Astrocyte (in vitro differentiated cells and primary cell): ENCODE measurements around the gene TYK2. TPM values are rescaled to one million over a fixed set of nuclear protein-coding genes. Genes with fewer than 3 reads are reported as not detected.

Experiments
- DNase-seq: peaks from one replicate; pipeline ENCODE4 v3.0.0-alpha.2; 2010; ENCODE audit warnings: low read depth
- FAIRE-seq: peaks from 2 replicates; lab custom pipeline; 2011; peaks lifted over from hg19 to GRCh38; lab: Jason Lieb, UNC
- H2AFZ ChIP-seq: 2 replicates; pipeline ENCODE4 v1.6.0; 2012; ENCODE audit warnings: low read depth, low read length, inconsistent platforms
- H3K27ac ChIP-seq: 2 replicates; pipeline ENCODE4 v1.5.1; 2011; ENCODE audit warnings: low read depth, low read length, inconsistent platforms
- H3K27me3 ChIP-seq: 2 replicates; pipeline ENCODE4 v1.6.0; 2011; ENCODE audit warnings: low read length, inconsistent platforms; ENCODE audit not compliant: insufficient read depth
- H3K36me3 ChIP-seq: 2 replicates; pipeline ENCODE4 v1.5.1; 2011; ENCODE audit warnings: low read length, inconsistent platforms; ENCODE audit not compliant: insufficient read depth
- H3K4me1 ChIP-seq: 2 replicates; pipeline ENCODE4 v1.5.1; 2011; ENCODE audit warnings: low read length, inconsistent platforms; ENCODE audit not compliant: insufficient read depth
- H3K4me2 ChIP-seq: 2 replicates; pipeline ENCODE4 v1.6.0; 2012; ENCODE audit warnings: low read length, inconsistent platforms
- H3K4me3 ChIP-seq: 2 replicates; pipeline ENCODE4 v1.5.1; 2011; ENCODE audit warnings: low read depth, mild to moderate bottlenecking, low read length, inconsistent platforms; ENCODE audit not compliant: insufficient read depth
- H3K79me2 ChIP-seq: 2 replicates; pipeline ENCODE4 v1.6.0; 2012; ENCODE audit warnings: mild to moderate bottlenecking, low read length, inconsistent platforms; ENCODE audit not compliant: insufficient read depth
- H3K9ac ChIP-seq: 2 replicates; pipeline ENCODE4 v1.6.0; 2012; ENCODE audit warnings: mild to moderate bottlenecking, low read length, inconsistent platforms
- H3K9me3 ChIP-seq: 2 replicates; pipeline ENCODE4 v1.5.1; 2012; ENCODE audit warnings: low read depth, mild to moderate bottlenecking, low read length, inconsistent platforms; ENCODE audit not compliant: insufficient read depth
- H4K20me1 ChIP-seq: 2 replicates; pipeline ENCODE4 v1.6.0; 2012; ENCODE audit warnings: low read length, inconsistent platforms; ENCODE audit not compliant: insufficient read depth
- H3K27ac Mint-ChIP-seq: one replicate; pipeline ENCODE4 v1.8.0; 2021; ENCODE audit warnings: mild to moderate bottlenecking, mixed read lengths; ENCODE audit not compliant: unreplicated experiment
- H3K27me3 Mint-ChIP-seq: one replicate; pipeline ENCODE4 v1.8.0; 2021; ENCODE audit warnings: low read depth, mixed read lengths; ENCODE audit not compliant: unreplicated experiment
- H3K36me3 Mint-ChIP-seq: one replicate; pipeline ENCODE4 v1.8.0; 2021; ENCODE audit warnings: low read depth, mixed read lengths; ENCODE audit not compliant: unreplicated experiment
- H3K4me1 Mint-ChIP-seq: one replicate; pipeline ENCODE4 v1.8.0; 2021; ENCODE audit warnings: low read depth, mixed read lengths; ENCODE audit not compliant: unreplicated experiment
- H3K4me3 Mint-ChIP-seq: one replicate; pipeline ENCODE4 v1.8.0; 2021; ENCODE audit warnings: mild to moderate bottlenecking, moderate library complexity, mixed read lengths; ENCODE audit not compliant: unreplicated experiment
- H3K9me3 Mint-ChIP-seq: one replicate; pipeline ENCODE4 v1.8.0; 2021; ENCODE audit warnings: mild to moderate bottlenecking, mixed read lengths; ENCODE audit not compliant: unreplicated experiment
- EZH2 ChIP-seq: IDR thresholded peaks from 2 replicates; pipeline ENCODE4 v1.6.1; 2012; ENCODE audit warnings: mild to moderate bottlenecking, low read length, inconsistent platforms; ENCODE audit not compliant: insufficient read depth
- total RNA-seq: library from RNA; stranded (reverse); gene quantifications from 2 replicates; pipeline ENCODE4 v1.2.1, GENCODE V29; 2021
- TF ChIP-seq, protein P1 (sequence below): IDR thresholded peaks from 2 replicates; pipeline ENCODE4 v1.5.1; 2011; ENCODE audit warnings: low read depth, mild to moderate bottlenecking, inconsistent platforms, low read length, moderate library complexity; ENCODE audit not compliant: insufficient read depth

Gene TYK2
- total RNA-seq, 1 donor from 2014 or later = 76.5 TPM

DNA sequence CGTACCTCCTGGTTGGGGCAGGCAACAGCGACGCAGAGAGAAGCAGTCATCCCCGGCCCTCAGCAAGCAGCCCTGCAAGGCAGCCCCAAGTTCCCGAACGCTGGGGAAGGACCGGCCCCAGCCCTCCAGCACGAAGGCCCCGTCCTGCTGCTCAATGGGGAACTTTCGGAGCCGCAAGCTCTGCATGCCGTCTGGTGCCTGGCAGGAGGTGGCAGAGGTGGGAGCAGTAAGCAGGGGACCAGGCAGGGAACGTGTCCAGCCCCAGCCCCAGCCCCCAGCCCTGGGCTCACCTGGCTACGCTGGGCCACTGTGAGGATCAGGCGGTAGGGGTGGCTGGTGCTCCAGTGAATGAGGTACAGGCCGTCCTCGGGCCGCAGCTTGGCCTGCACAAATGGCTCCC, 18.1 kb downstream of the TYK2 start:
- no peak overlapping the region for H2AFZ ChIP-seq
- FAIRE-seq (no peak), DNase-seq (no peak)
- Mint-ChIP-seq H3K4me3 (no peak overlapping the region), H3K9me3 (no peaks in the 10 kb centered on the region), H3K27me3 (no peaks in the 10 kb centered on the region), H3K4me1 (no peaks in the 10 kb centered on the region), H3K27ac (no peak overlapping the region), H3K36me3 (peaks cover 26% of the 10 kb centered on the region)
- H3K4me1 ChIP-seq = peaks cover 9% of the 10 kb centered on the region
- no peak overlapping the region for H3K9ac ChIP-seq
- peaks cover 11% of the 10 kb centered on the region for H3K36me3 ChIP-seq
- H4K20me1 ChIP-seq = peaks cover 24% of the 10 kb centered on the region
- H3K9me3 ChIP-seq = no peaks in the 10 kb centered on the region
- H3K27me3 ChIP-seq = no peaks in the 10 kb centered on the region
- TF ChIP-seq EZH2 = no peak
- TF ChIP-seq, protein P1, sequence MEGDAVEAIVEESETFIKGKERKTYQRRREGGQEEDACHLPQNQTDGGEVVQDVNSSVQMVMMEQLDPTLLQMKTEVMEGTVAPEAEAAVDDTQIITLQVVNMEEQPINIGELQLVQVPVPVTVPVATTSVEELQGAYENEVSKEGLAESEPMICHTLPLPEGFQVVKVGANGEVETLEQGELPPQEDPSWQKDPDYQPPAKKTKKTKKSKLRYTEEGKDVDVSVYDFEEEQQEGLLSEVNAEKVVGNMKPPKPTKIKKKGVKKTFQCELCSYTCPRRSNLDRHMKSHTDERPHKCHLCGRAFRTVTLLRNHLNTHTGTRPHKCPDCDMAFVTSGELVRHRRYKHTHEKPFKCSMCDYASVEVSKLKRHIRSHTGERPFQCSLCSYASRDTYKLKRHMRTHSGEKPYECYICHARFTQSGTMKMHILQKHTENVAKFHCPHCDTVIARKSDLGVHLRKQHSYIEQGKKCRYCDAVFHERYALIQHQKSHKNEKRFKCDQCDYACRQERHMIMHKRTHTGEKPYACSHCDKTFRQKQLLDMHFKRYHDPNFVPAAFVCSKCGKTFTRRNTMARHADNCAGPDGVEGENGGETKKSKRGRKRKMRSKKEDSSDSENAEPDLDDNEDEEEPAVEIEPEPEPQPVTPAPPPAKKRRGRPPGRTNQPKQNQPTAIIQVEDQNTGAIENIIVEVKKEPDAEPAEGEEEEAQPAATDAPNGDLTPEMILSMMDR = no peak
- no peak overlapping the region for H3K27ac ChIP-seq
- H3K4me3 ChIP-seq = no peak overlapping the region
- H3K4me2 ChIP-seq = no peak overlapping the region
- H3K79me2 ChIP-seq = peaks cover 9% of the 10 kb centered on the region

DNA sequence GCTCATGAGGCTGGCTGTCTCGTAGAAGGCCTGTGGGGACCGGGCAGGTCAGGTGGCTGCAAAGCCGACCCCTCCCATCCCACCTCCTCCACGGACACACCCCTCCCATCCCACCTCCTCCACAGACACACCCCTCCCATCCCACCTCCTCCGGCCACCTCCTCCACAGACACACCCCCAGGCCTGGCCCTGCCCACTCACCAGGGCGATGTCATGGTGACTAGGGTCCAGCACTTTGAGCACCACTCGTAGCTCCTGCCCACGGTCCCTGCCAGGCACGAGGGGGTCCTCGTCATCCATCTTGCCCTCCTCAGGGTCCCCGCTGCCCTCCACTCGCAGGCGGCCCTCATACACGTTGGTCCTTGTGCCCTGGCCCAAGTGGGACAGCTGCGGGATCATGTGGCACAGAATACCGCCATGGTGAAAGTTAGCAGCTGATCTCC, 18.8 kb downstream of the TYK2 start:
- Histone ChIP-seq H3K79me2 (peaks cover 9% of the 10 kb centered on the region), H3K9ac (no peak overlapping the region), H3K9me3 (no peaks in the 10 kb centered on the region), H3K4me2 (no peak overlapping the region), H3K27me3 (no peaks in the 10 kb centered on the region), H3K27ac (no peak overlapping the region), H3K36me3 (peaks cover 9% of the 10 kb centered on the region), H4K20me1 (peaks cover 24% of the 10 kb centered on the region), H2AFZ (no peak overlapping the region), H3K4me1 (peaks cover 9% of the 10 kb centered on the region), H3K4me3 (no peak overlapping the region)
- Mint-ChIP-seq H3K27me3 (no peaks in the 10 kb centered on the region), H3K9me3 (no peaks in the 10 kb centered on the region), H3K4me3 (no peak overlapping the region), H3K36me3 (peaks cover 22% of the 10 kb centered on the region), H3K27ac (no peak overlapping the region), H3K4me1 (no peaks in the 10 kb centered on the region)
- FAIRE-seq = no peak
- no peak for TF ChIP-seq EZH2
- TF ChIP-seq, protein P1 = no peak
- DNase-seq = no peak

DNA sequence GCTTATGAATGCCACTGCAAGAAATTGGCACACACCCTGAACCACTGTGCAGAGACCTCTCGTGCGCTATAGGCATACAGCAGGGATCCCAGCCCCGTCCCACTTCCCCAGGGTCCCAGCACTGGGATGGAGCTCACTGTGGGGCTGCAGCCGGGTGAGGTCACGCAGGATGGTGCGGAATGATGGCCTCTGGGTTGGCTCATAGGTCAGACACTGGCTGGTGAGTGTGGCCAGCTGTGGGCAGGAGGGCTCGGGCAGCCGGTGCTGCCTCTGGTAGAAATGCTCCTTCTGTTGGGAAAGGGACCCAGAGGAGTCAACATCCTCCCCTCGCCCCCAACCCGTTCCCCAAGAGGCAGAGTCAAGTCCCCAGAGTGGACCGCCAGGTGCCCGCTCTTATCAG, 23.9 kb downstream of the TYK2 start:
- H2AFZ ChIP-seq = no peak overlapping the region
- H3K9me3 ChIP-seq = no peaks in the 10 kb centered on the region
- H3K4me3 ChIP-seq = no peak overlapping the region
- H3K79me2 ChIP-seq = no peaks in the 10 kb centered on the region
- Mint-ChIP-seq H3K9me3 (no peaks in the 10 kb centered on the region), H3K27me3 (no peaks in the 10 kb centered on the region), H3K4me3 (no peak overlapping the region), H3K4me1 (no peaks in the 10 kb centered on the region), H3K36me3 (peaks cover 32% of the 10 kb centered on the region), H3K27ac (no peak overlapping the region)
- no peaks in the 10 kb centered on the region for H3K27me3 ChIP-seq
- H3K4me1 ChIP-seq = no peaks in the 10 kb centered on the region
- peaks cover 12% of the 10 kb centered on the region for H3K36me3 ChIP-seq
- peaks cover 10% of the 10 kb centered on the region for H4K20me1 ChIP-seq
- H3K27ac ChIP-seq = no peak overlapping the region
- no peak overlapping the region for H3K9ac ChIP-seq
- FAIRE-seq (no peak), DNase-seq (no peak)
- TF ChIP-seq, protein P1 = no peak
- TF ChIP-seq EZH2 = no peak
- H3K4me2 ChIP-seq = no peak overlapping the region
